ENCODE data around the gene ACRBP.

Gene ACRBP

GRCh38 chr12:6618483-6619225, 28.6 kb downstream of the ACRBP start:
- in situ Hi-C loops (cut with HindIII; ENCODE audit: low sequenced_read_pairs) = no loop called here

- in situ Hi-C loops (cut with HindIII; ENCODE audit: low sequenced_read_pairs) = no loop called here
Measured at GRCh38 chr12:6615802-6616201, 31.4 kb downstream of the ACRBP start.

- in situ Hi-C loops (cut with HindIII; ENCODE audit: low sequenced_read_pairs) = no loop called here
Measured at GRCh38 chr12:6614513-6615172, 32.6 kb downstream of the ACRBP start.

DNA sequence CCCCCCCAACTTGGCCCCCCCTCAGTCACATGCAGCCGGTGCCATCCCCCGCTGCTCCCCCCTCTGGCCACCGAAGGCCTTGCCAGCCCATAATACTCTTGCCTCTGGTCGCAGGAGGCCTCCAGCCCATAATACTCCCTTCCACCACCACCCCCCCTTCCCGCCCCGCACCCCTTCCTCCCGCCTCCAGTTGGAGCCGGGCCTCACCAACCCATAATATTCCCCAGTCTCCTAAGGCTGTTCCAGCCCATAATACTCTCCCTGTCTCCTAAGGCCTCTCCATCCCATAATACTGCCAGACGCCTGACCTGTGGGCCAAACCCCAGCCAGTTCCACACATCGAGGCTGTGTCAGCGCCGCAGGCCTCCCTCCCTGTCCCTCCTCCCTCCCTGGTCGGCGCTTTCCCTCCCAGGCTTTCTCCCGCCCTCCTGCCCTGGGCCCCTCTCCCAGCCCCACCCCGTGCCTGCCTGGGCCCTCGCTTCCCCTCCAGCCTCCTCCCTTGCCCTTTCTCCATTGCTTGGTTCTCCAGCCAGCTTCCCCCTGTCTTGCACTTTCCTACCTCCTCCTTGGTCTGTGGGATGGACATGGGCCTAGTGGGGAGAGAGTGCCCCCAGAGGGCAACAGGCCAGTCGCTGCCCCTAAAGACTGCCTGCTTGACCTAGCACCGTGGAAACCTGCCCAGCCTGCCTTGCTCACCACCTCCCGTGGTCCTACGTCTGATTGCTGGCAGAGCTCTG, 33.3 kb downstream of the ACRBP start:
- in situ Hi-C loops (cut with HindIII; ENCODE audit: low sequenced_read_pairs) = no loop called here

- in situ Hi-C loops (cut with HindIII; ENCODE audit: low sequenced_read_pairs) = no loop called here
Measured at GRCh38 chr12:6613015-6613775, 34.0 kb downstream of the ACRBP start.

GRCh38 chr12:6612652-6613014, 34.6 kb downstream of the ACRBP start:
- in situ Hi-C loops (cut with HindIII; ENCODE audit: low sequenced_read_pairs) = no loop called here

DNA sequence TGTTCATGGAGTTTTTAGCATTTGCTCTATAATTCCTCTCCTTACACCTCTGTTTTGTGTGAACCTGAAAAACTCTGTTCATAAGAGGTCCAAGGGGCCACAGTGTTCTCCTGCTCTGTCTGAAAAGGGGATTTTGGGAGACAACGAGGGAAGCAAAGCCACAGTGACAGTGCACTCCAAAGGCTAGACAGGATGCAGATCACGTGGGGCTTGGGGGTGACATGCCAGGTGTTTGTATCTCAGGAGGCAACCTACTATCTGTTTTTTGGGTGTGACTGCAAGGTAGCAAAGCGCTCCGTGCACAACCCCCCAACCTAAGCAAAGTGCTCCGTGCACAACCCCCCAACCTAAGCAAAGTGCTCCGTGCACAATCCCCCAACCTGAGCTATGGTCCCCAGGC, 35.0 kb downstream of the ACRBP start:
- in situ Hi-C loops (cut with HindIII; ENCODE audit: low sequenced_read_pairs) = no loop called here

GRCh38 chr12:6608592-6609281, 38.5 kb downstream of the ACRBP start:
- in situ Hi-C loops (cut with HindIII; ENCODE audit: low sequenced_read_pairs) = no loop called here

DNA sequence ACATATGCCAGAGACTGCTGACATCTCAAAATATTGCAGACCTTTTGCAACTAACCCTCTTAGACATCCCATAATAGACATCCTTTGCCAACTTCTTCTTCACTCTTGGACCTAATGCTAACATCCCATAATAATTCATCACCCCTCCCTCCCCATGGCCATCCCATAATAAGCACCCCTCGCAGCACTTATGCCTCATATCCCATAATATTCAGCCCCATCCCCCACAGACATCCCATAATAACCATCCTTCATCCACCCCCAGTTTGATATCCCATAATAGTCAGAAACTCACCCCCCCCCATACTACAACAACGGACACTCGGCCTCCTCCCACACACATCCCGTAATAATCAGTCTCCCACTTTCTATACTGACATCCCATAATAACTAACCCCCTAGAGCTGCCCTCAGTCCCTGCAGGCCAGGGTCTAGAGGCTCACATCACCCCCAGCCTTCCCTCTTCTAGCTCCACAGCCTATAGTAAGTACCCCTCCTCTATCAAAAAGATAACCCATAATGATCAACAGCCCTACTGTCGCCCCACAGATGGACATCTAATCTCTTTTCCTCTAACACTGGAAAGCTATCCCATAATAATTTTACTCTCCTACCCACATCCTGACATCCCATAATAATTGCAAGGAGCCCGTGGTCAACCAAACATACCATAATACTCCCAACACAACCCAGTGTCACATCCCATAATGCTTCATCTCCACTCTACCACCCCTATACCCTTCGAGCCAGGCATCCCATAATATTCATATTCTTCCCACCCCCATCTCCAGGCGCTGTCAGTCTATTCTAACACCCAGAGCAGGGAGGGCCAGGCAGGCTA, 39.3 kb downstream of the ACRBP start:
- in situ Hi-C loops (cut with HindIII; ENCODE audit: low sequenced_read_pairs) = no loop called here

DNA sequence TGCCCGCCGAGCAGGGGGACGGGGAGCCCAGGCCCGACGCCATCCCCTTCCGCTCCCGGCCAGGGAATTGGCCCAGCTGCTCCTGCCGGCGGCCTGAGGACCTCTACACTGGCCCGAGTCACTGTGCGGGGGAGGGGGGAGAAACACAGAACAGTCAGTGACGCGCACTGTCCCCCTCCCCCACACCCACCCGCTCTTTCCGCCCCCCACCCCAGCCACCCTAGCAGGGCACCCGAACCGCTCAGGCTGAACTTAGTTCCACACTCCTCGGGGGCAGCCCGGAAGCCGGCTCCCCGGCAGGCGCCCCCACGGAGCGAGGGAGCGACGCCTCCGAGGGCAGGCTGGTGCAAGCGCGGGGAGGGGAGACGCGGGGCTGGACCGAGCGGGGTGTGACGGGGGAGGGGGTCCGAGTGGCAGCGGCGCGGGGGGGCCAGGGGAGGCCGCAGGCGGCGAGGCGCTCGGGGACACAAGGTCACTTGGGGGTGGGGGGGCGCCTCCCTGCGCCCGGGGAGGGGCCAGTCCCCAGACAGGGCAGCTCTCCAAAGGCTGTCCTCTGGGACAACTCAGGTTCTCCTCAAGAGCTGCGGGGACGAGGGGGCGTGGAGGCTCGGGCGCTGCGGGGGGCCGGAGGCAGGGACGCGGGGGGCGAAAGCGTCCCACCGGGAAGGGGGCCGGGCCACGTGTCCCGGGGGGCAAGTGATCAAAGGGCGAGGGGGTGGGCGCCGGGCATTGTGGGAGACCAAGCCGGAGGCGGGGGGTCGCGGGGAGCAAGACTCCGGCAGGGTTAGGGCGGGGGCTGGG, 40.7 kb downstream of the ACRBP start:
- in situ Hi-C loops (cut with HindIII; ENCODE audit: low sequenced_read_pairs) = no loop called here

DNA sequence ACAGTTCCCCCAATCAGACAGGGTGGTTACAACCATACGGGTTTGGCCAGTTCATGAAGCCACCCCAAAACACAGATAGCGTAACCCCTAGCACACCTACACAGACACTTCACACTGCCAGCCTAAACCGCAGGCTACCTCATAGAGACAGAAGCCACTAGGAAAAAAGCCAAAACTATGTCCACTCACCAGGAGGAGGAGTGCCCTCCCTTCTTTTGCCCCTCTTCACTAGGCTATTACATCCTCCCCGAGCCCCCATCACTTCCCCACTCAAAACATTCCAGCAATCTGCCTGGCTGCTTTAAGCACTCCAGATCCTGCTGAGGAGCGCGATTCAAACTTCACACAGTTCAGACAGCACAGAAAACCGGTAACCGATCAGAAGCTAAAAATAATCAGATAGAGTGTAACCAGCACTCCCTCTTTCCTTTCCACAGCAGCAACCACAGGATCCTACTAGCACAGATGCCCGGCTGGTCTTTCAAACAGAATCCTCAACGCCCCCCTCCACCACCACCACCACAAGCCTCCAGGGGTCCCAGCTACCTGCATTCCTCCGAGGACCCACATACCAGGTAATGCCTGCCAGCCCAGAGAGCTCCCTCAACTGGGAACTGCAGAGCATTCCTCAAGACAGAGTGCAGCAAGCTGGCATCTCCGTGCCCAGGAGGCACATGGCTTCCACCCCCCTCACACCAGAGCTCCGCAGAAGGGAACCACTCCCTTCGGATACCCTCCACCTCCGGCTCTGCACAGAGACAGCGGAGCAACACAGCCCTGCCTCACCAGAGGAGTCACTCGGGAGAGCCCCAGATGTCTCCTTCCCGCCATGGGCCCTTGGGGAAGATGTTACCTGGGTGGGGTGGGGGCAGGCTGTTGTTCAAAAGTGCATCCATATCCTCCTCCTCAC, 41.6 kb downstream of the ACRBP start:
- in situ Hi-C loops (cut with HindIII; ENCODE audit: low sequenced_read_pairs) = no loop called here

DNA sequence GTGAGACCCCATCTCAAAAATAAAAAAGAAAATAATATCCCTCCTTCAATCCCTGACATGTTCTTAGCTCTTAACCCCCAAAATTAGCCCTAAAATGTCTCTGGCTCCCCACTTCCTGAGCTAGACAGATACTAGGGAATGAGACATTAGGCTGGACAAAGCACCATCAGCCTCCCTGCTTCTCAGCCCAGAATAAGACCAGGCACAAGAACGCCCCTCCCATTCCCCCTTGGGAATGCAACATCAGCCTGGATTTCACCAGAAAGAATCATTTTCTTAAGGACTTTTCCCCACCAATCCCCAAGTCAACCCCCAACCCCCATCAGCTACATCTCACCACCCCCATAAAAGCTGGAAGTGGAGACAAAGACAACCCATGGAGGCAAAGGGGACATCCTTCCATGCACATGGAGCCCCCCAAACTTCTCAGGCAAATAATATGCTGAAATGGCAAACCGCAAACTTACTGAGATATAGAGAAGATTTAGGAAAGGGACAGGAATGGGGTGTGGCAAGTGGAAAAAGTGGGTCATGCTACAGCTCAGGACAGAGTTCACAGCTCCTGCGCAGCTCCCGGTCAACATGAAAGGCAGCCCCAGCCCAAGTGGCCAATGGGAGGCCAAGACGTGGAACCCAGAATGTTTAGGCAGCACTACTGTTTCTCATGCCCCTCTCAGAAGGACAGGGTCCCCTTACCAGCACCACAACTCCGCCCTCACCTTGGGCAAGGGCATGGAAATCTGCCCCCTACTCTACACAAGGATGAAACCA, 42.8 kb downstream of the ACRBP start:
- in situ Hi-C loops (cut with HindIII; ENCODE audit: low sequenced_read_pairs) = loop anchor here (5.0 kb wide), 1 partner anchor 88 kb away; no protein-coding TSS in a partner anchor

DNA sequence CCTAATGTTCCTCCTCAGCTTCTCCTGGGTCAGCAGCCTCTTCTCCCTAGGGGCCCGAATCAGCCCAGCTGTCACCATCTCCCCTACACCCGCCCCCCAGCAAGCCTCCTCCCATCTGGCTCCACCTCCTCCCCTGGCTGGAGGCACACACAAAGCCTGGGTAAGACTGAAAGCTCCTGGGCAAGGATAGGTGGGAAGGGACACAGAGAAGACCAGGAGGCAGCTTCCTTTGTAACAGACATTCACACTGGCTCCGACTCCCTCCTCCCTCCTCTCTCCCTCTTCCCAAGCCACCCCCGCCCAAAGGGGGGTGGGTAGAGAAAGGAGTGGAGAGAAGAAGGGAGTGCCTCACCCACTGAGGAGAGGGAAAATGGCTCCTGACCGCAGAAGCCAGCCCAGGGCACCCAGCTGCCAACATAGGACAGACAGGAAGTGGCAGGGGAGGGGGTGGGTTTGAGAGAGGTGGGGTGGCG, 44.1 kb downstream of the ACRBP start:
- in situ Hi-C loops (cut with HindIII; ENCODE audit: low sequenced_read_pairs) = loop anchor here (5.0 kb wide), 1 partner anchor 89 kb away; no protein-coding TSS in a partner anchor

GRCh38 chr12:6602526-6602925, 44.7 kb downstream of the ACRBP start:
- in situ Hi-C loops (cut with HindIII; ENCODE audit: low sequenced_read_pairs) = loop anchor here (5.0 kb wide), 1 partner anchor 90 kb away; no protein-coding TSS in a partner anchor

DNA sequence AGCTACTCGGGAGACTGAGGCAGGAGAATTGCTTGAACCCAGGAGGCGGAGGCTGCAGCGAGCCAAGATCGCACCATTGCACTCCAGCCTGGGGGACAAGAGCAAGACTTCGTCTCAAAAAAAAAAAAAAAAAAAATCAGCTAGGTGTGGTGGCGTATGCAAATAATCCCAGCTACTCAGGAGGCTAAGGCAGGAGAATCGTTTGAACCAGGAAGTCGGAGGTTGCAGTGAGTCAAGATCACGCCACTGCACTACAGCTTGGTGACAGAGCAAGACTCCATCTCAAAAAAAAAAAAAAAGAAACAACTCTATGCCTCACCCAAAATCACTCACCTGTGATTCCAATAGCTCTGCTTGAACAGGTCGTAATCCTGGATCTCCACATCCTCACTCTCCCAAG, 51.6 kb downstream of the ACRBP start:
- in situ Hi-C loops (cut with HindIII; ENCODE audit: low sequenced_read_pairs) = loop anchor here (10.0 kb wide), 1 partner anchor 61 kb away; the partner anchor contains the start of gene GAPDH

GRCh38 chr12:6592087-6592486, 55.1 kb downstream of the ACRBP start:
- in situ Hi-C loops (cut with HindIII; ENCODE audit: low sequenced_read_pairs) = loop anchor here (10.0 kb wide), 1 partner anchor 57 kb away; the partner anchor contains the start of gene GAPDH

Measured in endothelial cell of hepatic sinusoid (primary cell).